Endothelial cell of umbilical vein (primary cell): ENCODE results near the gene GLI1. TPM values are rescaled to one million over a fixed set of nuclear protein-coding genes. Genes with fewer than 3 reads are reported as not detected.

Source experiments
- BruUV-seq: library from RNA; stranded (reverse); fragments of 400-500 nt; replicated peaks from 2 replicates; lab custom pipeline; 2021; lab: Mats Ljungman, UMichigan
- CTCF ChIA-PET: fragments of 300-600, 350-600 bp; sonication (Branson Sonifier 250); formaldehyde crosslinking; loops from one replicate; lab custom pipeline; 2021; ENCODE audit warnings: antibody characterized with exemption, inconsistent platforms; lab: Charles Lee
- POLR2A ChIA-PET: fragments of 300-600, 350-600 bp; sonication (Branson Sonifier 250); formaldehyde crosslinking; loops from one replicate; lab custom pipeline; 2021; ENCODE audit warnings: antibody characterized with exemption, inconsistent platforms; lab: Charles Lee
- DNase-seq: peaks from one replicate; pipeline ENCODE4 v3.0.0-alpha.2; 2011; ENCODE audit warnings: low read depth, low spot score
- FAIRE-seq: peaks from 2 replicates; lab custom pipeline; 2011; peaks lifted over from hg19 to GRCh38; lab: Jason Lieb, UNC
- H2AFZ ChIP-seq: 2 replicates; pipeline ENCODE4 v1.6.0; 2012; ENCODE audit warnings: low read depth, low read length, control low read depth, inconsistent platforms
- H3K27ac ChIP-seq: 2 replicates; pipeline ENCODE4 v1.5.1; 2011; ENCODE audit warnings: low read depth, mild to moderate bottlenecking, control low read depth, low read length, moderate library complexity; ENCODE audit not compliant: insufficient read depth
- H3K27me3 ChIP-seq, 2 experiments: 2 replicates each; pipeline versions ENCODE4 v1.6.0 to v1.6.1; 2011; ENCODE audit warnings: low read length in 2 of 2, mixed read lengths in 1 of 2; ENCODE audit not compliant: control insufficient read depth in 2 of 2, insufficient read depth in 2 of 2
- H3K36me3 ChIP-seq, 2 experiments: 2 replicates in 1 of 2; 3 replicates in 1 of 2; pipeline ENCODE4 v1.5.1; 2011; ENCODE audit warnings: low read length in 2 of 2, mild to moderate bottlenecking in 1 of 2, moderate library complexity in 1 of 2; ENCODE audit not compliant: control insufficient read depth in 2 of 2, insufficient read depth in 2 of 2; ENCODE audit errors: extremely low read depth in 1 of 2
- H3K4me1 ChIP-seq: 3 replicates; pipeline ENCODE4 v1.5.1; 2011; ENCODE audit warnings: mild to moderate bottlenecking, low read length; ENCODE audit not compliant: control insufficient read depth, insufficient read depth; ENCODE audit errors: extremely low read depth
- H3K4me2 ChIP-seq: 2 replicates; pipeline ENCODE4 v1.6.1; 2011; ENCODE audit warnings: low read length, control low read depth, mixed read lengths; ENCODE audit not compliant: insufficient read depth
- H3K4me3 ChIP-seq, 3 experiments: fragments of 200-600 bp in 1 of 3; sonication (generic), shearing (Covaris generic) in 1 of 3; replicated peaks in 1 of 3; 2 replicates each; pipeline ENCODE4 v1.5.1; 2011 to 2016; ENCODE audit warnings: control low read depth in 3 of 3, low read length in 3 of 3, mild to moderate bottlenecking in 2 of 3, inconsistent platforms in 1 of 3, low read depth in 1 of 3, moderate library complexity in 1 of 3; ENCODE audit not compliant: insufficient read depth in 1 of 3
- H3K79me2 ChIP-seq: 2 replicates; pipeline ENCODE4 v1.6.0; 2012; ENCODE audit warnings: low read length, inconsistent platforms; ENCODE audit not compliant: control insufficient read depth, insufficient read depth
- H3K9ac ChIP-seq: replicated peaks from 2 replicates; pipeline ENCODE3; 2011; ENCODE audit warnings: low read length, control low read depth; ENCODE audit not compliant: insufficient read depth; ENCODE audit errors: extremely low read depth
- H3K9me1 ChIP-seq: replicated peaks from 3 replicates; pipeline ENCODE4 v1.6.0; 2011; ENCODE audit warnings: mild to moderate bottlenecking, low read length; ENCODE audit not compliant: control insufficient read depth, insufficient read depth; ENCODE audit errors: extremely low read depth
- H3K9me3 ChIP-seq: replicated peaks from 2 replicates; pipeline ENCODE4 v1.5.1; 2012; ENCODE audit warnings: low read length, inconsistent platforms; ENCODE audit not compliant: control insufficient read depth, insufficient read depth
- H4K20me1 ChIP-seq: replicated peaks from 2 replicates; pipeline ENCODE3; 2011; ENCODE audit warnings: mild to moderate bottlenecking, low read length; ENCODE audit not compliant: control insufficient read depth, insufficient read depth; ENCODE audit errors: extremely low read depth
- CTCF ChIP-seq, 2 donors: IDR thresholded peaks; 1 replicate in 1 of 2; 2 replicates in 1 of 2; pipeline ENCODE4 v1.5.1; 2011; ENCODE audit warnings: low read length in 2 of 2, mild to moderate bottlenecking in 2 of 2, moderate library complexity in 2 of 2, control low read depth in 1 of 2, inconsistent platforms in 1 of 2, low read depth in 1 of 2; ENCODE audit not compliant: insufficient read depth in 1 of 2; ENCODE audit errors: extremely low read depth in 1 of 2
- EZH2 ChIP-seq: IDR thresholded peaks from 2 replicates; pipeline ENCODE4 v1.6.1; 2012; ENCODE audit warnings: borderline replicate concordance, low read depth, mild to moderate bottlenecking, moderate library complexity, low read length, inconsistent platforms; ENCODE audit not compliant: severe bottlenecking
- FOS ChIP-seq: IDR thresholded peaks from 2 replicates; pipeline ENCODE4 v1.6.1; 2011; ENCODE audit warnings: mild to moderate bottlenecking, low read length, moderate library complexity, borderline replicate concordance; ENCODE audit not compliant: insufficient read depth
- GATA2 ChIP-seq: IDR thresholded peaks from 2 replicates; pipeline ENCODE4 v1.7.0; 2011; ENCODE audit warnings: low read depth, mild to moderate bottlenecking, moderate library complexity, mixed read lengths, low read length; ENCODE audit not compliant: insufficient read length, insufficient read depth
- JUN ChIP-seq: IDR thresholded peaks from 2 replicates; pipeline ENCODE4 v1.6.1; 2011; ENCODE audit warnings: borderline replicate concordance, low read depth; ENCODE audit not compliant: insufficient read length, insufficient read depth
- MYC ChIP-seq: IDR thresholded peaks from one replicate; pipeline ENCODE4 v1.6.1; 2011; ENCODE audit warnings: mild to moderate bottlenecking, low read depth, low read length
- POLR2A ChIP-seq: IDR thresholded peaks from 2 replicates; pipeline ENCODE4 v1.6.1; 2012; ENCODE audit warnings: low read depth, mild to moderate bottlenecking, control low read depth, low read length
- POLR2AphosphoS5 ChIP-seq: IDR thresholded peaks from 2 replicates; pipeline ENCODE4 v1.6.1; 2012; ENCODE audit warnings: low read depth, mild to moderate bottlenecking, control low read depth, low read length, moderate library complexity; ENCODE audit not compliant: insufficient read depth
- dilution Hi-C: fragments of 300-500 bp; cut with MboI; formaldehyde crosslinking; loops from one replicate; pipeline ENCODE4 v1.15.0; 2019; ENCODE audit warnings: low sequenced_read_pairs; ENCODE audit not compliant: extremely low pct_ligation_motif_present
- intact Hi-C: fragments of 100-400 bp; cut with micrococcal nuclease; formaldehyde crosslinking; loops from one replicate; pipeline ENCODE4 v1.10.0; 2022
- polyA plus RNA-seq, 4 experiments: library from polyadenylated mRNA; depleted of rRNA in 3 of 4; stranded (reverse) in 3 of 4; unstranded in 1 of 4; fragments of >200 nt; gene quantifications; 2 replicates each; pipeline versions ENCODE4 v1.2.1 to v1.2.3, GENCODE V29; 2011 to 2012; ENCODE audit warnings: missing spikeins in 1 of 4
- total RNA-seq: library from RNA; stranded (reverse); gene quantifications from 2 replicates; pipeline ENCODE4 v1.2.3, GENCODE V29; 2021

GLI1 gene
- total and polyA plus RNA-seq, 2 donors (not counting 3 experiments of a cell fraction or from before 2014, with no cell fraction given), result 0.10 to 0.29 TPM

- no peak overlapping the region for H3K4me2 ChIP-seq
- no peak for FAIRE-seq
Measured at GRCh38 chr12:57451233-57451778, 8.3 kb upstream of the GLI1 start.

GRCh38 chr12:57452181-57452936, 7.2 kb upstream of the GLI1 start:
- H3K9me1 ChIP-seq, result no peaks in the 10 kb centered on the region
- H4K20me1 ChIP-seq, result no peaks in the 10 kb centered on the region
- dilution Hi-C loops (no loop called here), intact Hi-C loops (loop anchor here (2.0 kb wide), 1 partner anchor 22 kb away; the partner anchor contains the start of gene R3HDM2)
- no peak overlapping the region for H3K4me3 ChIP-seq
- no peaks in the 10 kb centered on the region for H3K36me3 ChIP-seq
- DNase-seq (no peak), FAIRE-seq (no peak)
- H3K27me3 ChIP-seq, result no peaks in the 10 kb centered on the region
- ChIA-PET POLR2A (interaction anchor here (1.3 kb wide), 1 partner anchor 145 kb away, joined by 6 read pairs; no protein-coding TSS in a partner anchor), CTCF (interaction anchor here (0.6 to 7.9 kb wide), 40 partner anchors 9 to 239 kb away, joined by 3 to 394 read pairs (median 7); partner anchors contain the start of genes INHBC, SHMT2 and STAC3)
- no peaks in the 10 kb centered on the region for H3K79me2 ChIP-seq
- BruUV-seq, result no TSS peak
- peaks cover 3% of the 10 kb centered on the region for H3K4me1 ChIP-seq
- no peak overlapping the region for H3K4me2 ChIP-seq
- no peak overlapping the region for H3K9ac ChIP-seq
- no peak for TF ChIP-seq JUN
- no peak for TF ChIP-seq FOS
- TF ChIP-seq POLR2AphosphoS5, result no peak
- TF ChIP-seq CTCF (IDR thresholded peaks at IDR 0.05; ENCODE audit: extremely low read depth in 1 of 2, insufficient read depth in 1 of 2, low read depth in 1 of 2, low read length in 2 of 2), result no peak
- TF ChIP-seq GATA2, result no peak
- no peak overlapping the region for H3K27ac ChIP-seq
- H3K9me3 ChIP-seq, result no peaks in the 10 kb centered on the region
- H2AFZ ChIP-seq, result peak overlapping the region; percentile 15

More at GRCh38 chr12:57451233-57451778, 8.3 kb upstream of the GLI1 start:
- TF ChIP-seq MYC (no peak), FOS (no peak), POLR2AphosphoS5 (no peak), EZH2 (no peak), GATA2 (no peak), POLR2A (no peak)
- no peaks in the 10 kb centered on the region for H3K79me2 ChIP-seq
- DNase-seq, result no peak
- H2AFZ ChIP-seq, result no peak overlapping the region
- H3K9me1 ChIP-seq, result no peaks in the 10 kb centered on the region
- H3K27ac ChIP-seq, result no peak overlapping the region
- H3K27me3 ChIP-seq, result no peaks in the 10 kb centered on the region
- H3K9ac ChIP-seq, result no peak overlapping the region
- no peaks in the 10 kb centered on the region for H3K36me3 ChIP-seq
- no peaks in the 10 kb centered on the region for H4K20me1 ChIP-seq
- intact Hi-C loops, result no loop called here
- H3K4me3 ChIP-seq, result no peak overlapping the region
- H3K9me3 ChIP-seq, result no peaks in the 10 kb centered on the region
- H3K4me1 ChIP-seq, result peaks cover 3% of the 10 kb centered on the region
- POLR2A ChIA-PET, result no interaction called here
- dilution Hi-C loops, result no loop called here
- CTCF ChIA-PET, result interaction anchor here (1.0 to 7.9 kb wide), 10 partner anchors 8 to 186 kb away, joined by 3 to 394 read pairs (median 12); partner anchors contain the start of gene GLI1
- no TSS peak for BruUV-seq
